ENCODE results near the gene KAT6B. TPM values are rescaled to one million over a fixed set of nuclear protein-coding genes. Genes with fewer than 3 reads are reported as not detected.

Gene KAT6B
- total and polyA plus RNA-seq, 10 of the 15 experiments (the other 5 are each of a cell fraction or from before 2014, with no cell fraction given) = 2.7 to 22.6 (median 15.7) TPM

DNA sequence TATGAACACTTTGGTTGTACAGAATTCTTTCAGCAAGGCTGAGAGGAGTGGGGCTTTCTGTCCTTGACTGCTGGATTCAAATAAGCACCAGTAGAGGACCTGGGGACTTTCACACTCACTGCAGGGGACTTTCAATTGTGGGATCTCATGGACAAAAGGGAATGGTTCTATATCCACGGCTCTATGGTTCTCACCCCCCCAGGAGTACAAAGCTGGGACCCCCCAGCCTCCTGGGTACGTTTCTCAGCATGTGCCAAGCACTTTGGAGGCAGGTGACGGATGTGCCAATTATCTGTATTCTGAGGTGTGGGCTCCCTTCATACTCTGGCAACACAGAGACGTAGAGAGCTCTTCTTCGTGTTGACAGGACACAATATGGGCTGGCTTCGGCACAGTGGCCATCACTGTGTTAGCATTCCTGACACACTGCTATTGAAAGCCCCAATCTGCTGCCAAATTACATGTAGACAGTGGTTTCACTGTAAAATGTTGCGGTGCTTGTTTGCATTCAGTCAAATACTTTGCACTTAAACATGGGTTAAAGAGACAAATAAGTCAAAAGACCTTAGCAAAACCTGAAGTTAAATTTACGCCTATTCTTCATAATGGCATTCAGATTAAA, 192.4 kb downstream of the KAT6B start:
- SMC1A ChIA-PET (ENCODE audit: uncharacterized antibody, unreplicated experiment) = interaction anchor here (0.6 to 28.8 kb wide), 22 partner anchors 10 to 775 kb away, joined by 3 to 553 read pairs (median 12); no protein-coding TSS in a partner anchor
- no TSS peak for BruUV-seq (replicated peaks)
- H3K27ac ChIP-seq (ENCODE audit: control insufficient read depth, insufficient read depth) = no peak overlapping the region
- no peak overlapping the region for H3K4me3 ChIP-seq
- intact Hi-C loops (cut with micrococcal nuclease; ENCODE audit: unreplicated experiment) = loop anchor here (1.0 to 10.0 kb wide), 3 partner anchors 192 to 344 kb away; partner anchors contain the start of gene KAT6B
- POLR2A ChIA-PET = interaction anchor here (1.0 kb wide), 1 partner anchor 18 kb away, joined by 3 read pairs; no protein-coding TSS in a partner anchor
- ATAC-seq (no peak), DNase-seq (ENCODE audit: low read depth, low spot score) (no peak), FAIRE-seq (no peak)
- RAD21 ChIA-PET (ENCODE audit: unreplicated experiment) = interaction anchor here (0.5 to 7.0 kb wide), 22 partner anchors 10 to 1128 kb away, joined by 3 to 60 read pairs (median 4); partner anchors contain the start of genes COMTD1 and KAT6B
- peaks cover 6 to 18% of the 10 kb centered on the region in 2 experiments for H3K36me3 ChIP-seq (ENCODE audit: control insufficient read depth in 2 of 2, insufficient read depth in 2 of 2, low read length in 1 of 2)
- H3K27me3 ChIP-seq (replicated peaks in 1 of 2; ENCODE audit: control insufficient read depth in 2 of 2, insufficient read depth in 2 of 2, low read length in 1 of 2) = no peaks in the 10 kb centered on the region
- CTCF ChIA-PET = interaction anchor here (0.5 to 7.4 kb wide), 32 partner anchors 17 to 775 kb away, joined by 3 to 71 read pairs (median 5); partner anchors contain the start of gene COMTD1
- in situ Hi-C loops (cut with MboI) = no loop called here
- no peak overlapping the region for H3K9ac ChIP-seq (ENCODE audit: control insufficient read depth, insufficient read depth, low read length)
- peaks cover 19% of the 10 kb centered on the region for H3K4me1 ChIP-seq (ENCODE audit: control insufficient read depth, insufficient read depth, low read length)
- H4K20me1 ChIP-seq (ENCODE audit: control insufficient read depth, insufficient read depth) = no peaks in the 10 kb centered on the region
- no peaks in the 10 kb centered on the region for H3K9me3 ChIP-seq (replicated peaks; ENCODE audit: control insufficient read depth, insufficient read depth, low read length)
- 72% methylated on average over 8 of the region's 8 CpGs for WGBS (ENCODE audit: insufficient coverage, insufficient replicate concordance, low lambda C conversion rate, missing lambda C conversion rate)
- no peak overlapping the region for H3K4me2 ChIP-seq (ENCODE audit: control insufficient read depth, insufficient read depth)
- H2AFZ ChIP-seq (ENCODE audit: control insufficient read depth, low read depth, low read length) = no peak overlapping the region
- H3K79me2 ChIP-seq (ENCODE audit: control insufficient read depth, insufficient read depth, low read length) = peaks cover under 1% of the 10 kb centered on the region; the same call in 1 of the 2 replicates
- TF ChIP-seq SMAD1 (IDR thresholded peaks at IDR 0.05; ENCODE audit: low read depth, partially characterized antibody) (no peak), GATAD2B (conservative IDR thresholded peaks at IDR 0.05; ENCODE audit: low read depth) (peak; percentile 43; the same call in 1 of the 2 replicates)

- ChIA-PET CTCF (interaction anchor here (0.5 to 7.4 kb wide), 57 partner anchors 10 to 1238 kb away, joined by 3 to 71 read pairs (median 4); partner anchors contain the start of genes CHCHD1 and COMTD1), POLR2A (interaction anchor here (0.7 to 1.2 kb wide), 4 partner anchors 18 to 176 kb away, joined by 3 to 6 read pairs (median 3); no protein-coding TSS in a partner anchor), RAD21 (ENCODE audit: unreplicated experiment) (interaction anchor here (0.5 to 7.0 kb wide), 46 partner anchors 10 to 1129 kb away, joined by 3 to 60 read pairs (median 4); partner anchors contain the start of genes COMTD1 and KAT6B), SMC1A (ENCODE audit: uncharacterized antibody, unreplicated experiment) (interaction anchor here (0.6 to 28.8 kb wide), 43 partner anchors 11 to 900 kb away, joined by 3 to 553 read pairs (median 5); partner anchors contain the start of gene COMTD1)
- intact Hi-C loops (cut with micrococcal nuclease; ENCODE audit: unreplicated experiment) = loop anchor here (1.0 to 10.0 kb wide), 3 partner anchors 193 to 345 kb away; partner anchors contain the start of gene KAT6B
- Histone ChIP-seq H2AFZ (ENCODE audit: control insufficient read depth, low read depth, low read length) (no peak overlapping the region), H3K27ac (ENCODE audit: control insufficient read depth, insufficient read depth) (no peak overlapping the region), H3K79me2 (ENCODE audit: control insufficient read depth, insufficient read depth, low read length) (no peaks in the 10 kb centered on the region), H3K4me3 (no peak overlapping the region), H3K9me3 (replicated peaks; ENCODE audit: control insufficient read depth, insufficient read depth, low read length) (no peaks in the 10 kb centered on the region), H3K4me1 (ENCODE audit: control insufficient read depth, insufficient read depth, low read length) (peaks cover 16% of the 10 kb centered on the region), H3K36me3 (ENCODE audit: control insufficient read depth in 2 of 2, insufficient read depth in 2 of 2, low read length in 1 of 2) (peaks cover 6 to 19% of the 10 kb centered on the region in 2 experiments), H4K20me1 (ENCODE audit: control insufficient read depth, insufficient read depth) (no peaks in the 10 kb centered on the region), H3K27me3 (replicated peaks in 1 of 2; ENCODE audit: control insufficient read depth in 2 of 2, insufficient read depth in 2 of 2, low read length in 1 of 2) (no peaks in the 10 kb centered on the region), H3K4me2 (ENCODE audit: control insufficient read depth, insufficient read depth) (no peak overlapping the region), H3K9ac (ENCODE audit: control insufficient read depth, insufficient read depth, low read length) (no peak overlapping the region)
- BruUV-seq (replicated peaks) = no TSS peak
- DNase-seq (ENCODE audit: low read depth, low spot score) (no peak), ATAC-seq (peak; percentile 78), FAIRE-seq (no peak)
- in situ Hi-C loops (cut with MboI) = no loop called here
- 12% methylated on average over 2 of the region's 2 CpGs for WGBS (ENCODE audit: insufficient coverage, insufficient replicate concordance, low lambda C conversion rate, missing lambda C conversion rate)
- TF ChIP-seq SMAD1 (IDR thresholded peaks at IDR 0.05; ENCODE audit: low read depth, partially characterized antibody) (no peak), CEBPB (IDR thresholded peaks at IDR 0.05; ENCODE audit: borderline replicate concordance in 1 of 2, low read depth in 2 of 2, low read length in 2 of 2) (no peak), ETV6 (conservative IDR thresholded peaks at IDR 0.05 in 1 of 2, IDR thresholded peaks at IDR 0.05 in 1 of 2; ENCODE audit: borderline replicate concordance in 1 of 2, low read depth in 1 of 2) (no peak), RUNX3 (IDR thresholded peaks at IDR 0.05; ENCODE audit: low read length) (peak; percentile 88), ZNF274 (IDR thresholded peaks at IDR 0.05; ENCODE audit: insufficient read depth, insufficient read length) (no peak)
- TF ChIP-seq, protein P1, sequence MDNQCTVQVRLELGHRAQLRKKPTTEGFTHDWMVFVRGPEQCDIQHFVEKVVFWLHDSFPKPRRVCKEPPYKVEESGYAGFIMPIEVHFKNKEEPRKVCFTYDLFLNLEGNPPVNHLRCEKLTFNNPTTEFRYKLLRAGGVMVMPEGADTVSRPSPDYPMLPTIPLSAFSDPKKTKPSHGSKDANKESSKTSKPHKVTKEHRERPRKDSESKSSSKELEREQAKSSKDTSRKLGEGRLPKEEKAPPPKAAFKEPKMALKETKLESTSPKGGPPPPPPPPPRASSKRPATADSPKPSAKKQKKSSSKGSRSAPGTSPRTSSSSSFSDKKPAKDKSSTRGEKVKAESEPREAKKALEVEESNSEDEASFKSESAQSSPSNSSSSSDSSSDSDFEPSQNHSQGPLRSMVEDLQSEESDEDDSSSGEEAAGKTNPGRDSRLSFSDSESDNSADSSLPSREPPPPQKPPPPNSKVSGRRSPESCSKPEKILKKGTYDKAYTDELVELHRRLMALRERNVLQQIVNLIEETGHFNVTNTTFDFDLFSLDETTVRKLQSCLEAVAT (IDR thresholded peaks at IDR 0.05) = peak; percentile 40; the same call in 1 of the 2 replicates
- TF ChIP-seq, protein P2, sequence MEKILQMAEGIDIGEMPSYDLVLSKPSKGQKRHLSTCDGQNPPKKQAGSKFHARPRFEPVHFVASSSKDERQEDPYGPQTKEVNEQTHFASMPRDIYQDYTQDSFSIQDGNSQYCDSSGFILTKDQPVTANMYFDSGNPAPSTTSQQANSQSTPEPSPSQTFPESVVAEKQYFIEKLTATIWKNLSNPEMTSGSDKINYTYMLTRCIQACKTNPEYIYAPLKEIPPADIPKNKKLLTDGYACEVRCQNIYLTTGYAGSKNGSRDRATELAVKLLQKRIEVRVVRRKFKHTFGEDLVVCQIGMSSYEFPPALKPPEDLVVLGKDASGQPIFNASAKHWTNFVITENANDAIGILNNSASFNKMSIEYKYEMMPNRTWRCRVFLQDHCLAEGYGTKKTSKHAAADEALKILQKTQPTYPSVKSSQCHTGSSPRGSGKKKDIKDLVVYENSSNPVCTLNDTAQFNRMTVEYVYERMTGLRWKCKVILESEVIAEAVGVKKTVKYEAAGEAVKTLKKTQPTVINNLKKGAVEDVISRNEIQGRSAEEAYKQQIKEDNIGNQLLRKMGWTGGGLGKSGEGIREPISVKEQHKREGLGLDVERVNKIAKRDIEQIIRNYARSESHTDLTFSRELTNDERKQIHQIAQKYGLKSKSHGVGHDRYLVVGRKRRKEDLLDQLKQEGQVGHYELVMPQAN (conservative IDR thresholded peaks at IDR 0.05) = no peak
Observed at GRCh38 chr10:75019370-75019769, 193.0 kb downstream of the KAT6B start.
